ENCODE data around the gene FBL. TPM values are rescaled to one million over a fixed set of nuclear protein-coding genes. Genes with fewer than 3 reads are reported as not detected.

FBL gene
- total RNA-seq: 163 and 170 TPM in 2 replicates

DNA sequence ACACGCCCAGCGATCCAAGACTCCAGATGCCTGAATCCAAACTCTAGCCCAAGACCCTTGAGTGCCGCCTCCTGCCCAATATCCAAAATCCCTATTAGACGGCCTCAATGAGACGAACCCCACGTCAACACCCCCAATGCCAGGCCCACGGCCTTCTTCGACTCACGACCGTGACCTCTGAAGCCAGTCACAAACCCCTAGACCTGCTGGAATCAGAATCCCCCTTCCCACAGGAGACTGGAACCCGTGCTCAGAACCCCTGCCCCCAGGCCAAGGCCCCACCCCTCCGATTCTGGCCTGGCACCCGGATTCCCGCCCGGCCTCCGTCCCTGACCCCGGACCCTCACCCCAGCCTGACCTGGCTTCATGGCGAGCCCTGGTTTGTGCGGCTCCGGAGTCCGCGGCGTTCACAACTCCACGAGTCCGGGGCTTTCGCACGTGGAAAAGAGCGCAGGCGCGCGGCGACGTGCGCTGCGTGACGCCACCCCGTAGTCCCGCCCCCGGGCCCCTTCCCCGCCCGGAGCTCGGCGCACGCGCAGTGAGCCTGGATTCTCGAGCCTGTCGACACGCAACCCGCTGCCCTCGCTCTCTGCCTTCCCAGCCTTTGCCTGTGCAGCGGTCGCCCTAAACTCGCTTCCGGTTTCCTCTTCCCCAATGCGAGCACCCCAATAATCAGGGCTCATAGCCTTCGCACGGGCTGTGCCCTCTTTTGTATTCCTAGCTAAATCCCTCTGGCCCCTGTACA lies at the start of gene FBL:
Gene FBL (minus strand): TSS at position 447 of the 745 bp plus-strand sequence. CDS start 79 bp downstream, at position 368.

GRCh38 chr19:39833464-39834286 lies 12.5 kb downstream of the FBL start, which contains the start of gene DYRK1B:
Gene DYRK1B, minus strand, starts transcription at chr19:39834162. Its CDS starts 2,295 bp downstream, at chr19:39831867.

Other genes with a start within 250 kb of the FBL start
- not detected in 2 replicates for gene LGALS13, start 243.9 kb downstream of the FBL start, total RNA-seq
- gene LGALS16, start 190.5 kb downstream of the FBL start, total RNA-seq: not detected in 2 replicates
- gene LGALS14, start 141.9 kb downstream of the FBL start, total RNA-seq: not detected in 2 replicates
- not detected in 2 replicates for gene CLC, start 108.3 kb downstream of the FBL start, total RNA-seq
- not detected in 2 replicates for gene LEUTX, start 67.5 kb downstream of the FBL start, total RNA-seq
- gene DYRK1B, start 12.2 kb downstream of the FBL start, total RNA-seq: 11.7 and 16.8 TPM in 2 replicates
- gene FCGBP, start 88.3 kb upstream of the FBL start, total RNA-seq: not detected in 2 replicates
- 136 and 151 TPM in 2 replicates for gene PSMC4, start 124.8 kb upstream of the FBL start, total RNA-seq
- 1.7 and 5.2 TPM in 2 replicates for gene ZNF546, start 150.7 kb upstream of the FBL start, total RNA-seq
- gene ZNF780B, start 209.9 kb upstream of the FBL start, total RNA-seq: 3.8 and 7.3 TPM in 2 replicates
- 2.8 and 6.7 TPM in 2 replicates for gene ZNF780A, start 244.6 kb upstream of the FBL start, total RNA-seq

All from mammary microvascular endothelial cell (primary cell).